NT2/D1 (cell line): ENCODE data around the gene CDKL4.
"Not testable (repeated sequence)": the region's sequence is repeated elsewhere in the genome, so short reads cannot be mapped to it uniquely, and the experiment has no call there.

Source experiments
- SUZ12 ChIP-seq: IDR thresholded peaks from 2 replicates; pipeline ENCODE4 v1.6.1; 2011; ENCODE audit not compliant: insufficient read length, insufficient read depth; ENCODE audit errors: extremely low read depth
- YY1 ChIP-seq: IDR thresholded peaks from 2 replicates; pipeline ENCODE4 v1.6.1; 2011; ENCODE audit not compliant: insufficient read length, insufficient read depth
- ZNF274 ChIP-seq: IDR thresholded peaks from 2 replicates; pipeline ENCODE4 v1.6.1; 2011; ENCODE audit warnings: mild to moderate bottlenecking, low read depth, low read length

- TF ChIP-seq YY1, ZNF274, SUZ12: not testable (repeated sequence)
These were observed 1.3 kb upstream of the CDKL4 start for GRCh38 chr2:39244963-39245625.
